ENCODE results near the gene FCN2. TPM values are rescaled to one million over a fixed set of nuclear protein-coding genes. Genes with fewer than 3 reads are reported as not detected.
A peak's percentile ranks its signal among the peaks of the same experiment; 100 is the strongest.

The FCN2 gene
- total RNA-seq, 6 donors from 2014 or later: not detected

DNA sequence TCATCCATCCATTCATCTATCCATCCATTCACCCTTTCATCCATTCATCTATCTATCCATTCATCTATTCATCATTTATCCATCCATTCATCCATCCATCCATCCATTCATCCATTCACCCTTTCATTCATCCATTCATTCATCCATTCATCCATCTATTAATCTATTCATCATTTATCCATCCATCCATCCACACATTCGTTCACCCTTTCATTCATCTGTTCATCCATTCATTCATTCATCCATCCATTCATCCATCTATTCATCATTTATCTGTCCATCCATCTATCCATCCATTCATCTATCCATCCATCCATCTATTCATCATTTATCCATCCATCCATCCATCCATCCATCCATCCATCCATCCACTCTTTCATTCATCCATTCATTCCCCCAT, 33.9 kb upstream of the FCN2 start:
- H3K4me1 ChIP-seq: no peaks in the 10 kb centered on the region
- 77 to 84% methylated on average over 1 of the region's 1 CpG for WGBS, 2 donors
- TF ChIP-seq POLR2A (IDR thresholded peaks at IDR 0.05) (no peak), POLR2AphosphoS5 (IDR thresholded peaks at IDR 0.05) (no peak), EP300 (IDR thresholded peaks at IDR 0.05) (no peak)
- TF ChIP-seq, protein P1, sequence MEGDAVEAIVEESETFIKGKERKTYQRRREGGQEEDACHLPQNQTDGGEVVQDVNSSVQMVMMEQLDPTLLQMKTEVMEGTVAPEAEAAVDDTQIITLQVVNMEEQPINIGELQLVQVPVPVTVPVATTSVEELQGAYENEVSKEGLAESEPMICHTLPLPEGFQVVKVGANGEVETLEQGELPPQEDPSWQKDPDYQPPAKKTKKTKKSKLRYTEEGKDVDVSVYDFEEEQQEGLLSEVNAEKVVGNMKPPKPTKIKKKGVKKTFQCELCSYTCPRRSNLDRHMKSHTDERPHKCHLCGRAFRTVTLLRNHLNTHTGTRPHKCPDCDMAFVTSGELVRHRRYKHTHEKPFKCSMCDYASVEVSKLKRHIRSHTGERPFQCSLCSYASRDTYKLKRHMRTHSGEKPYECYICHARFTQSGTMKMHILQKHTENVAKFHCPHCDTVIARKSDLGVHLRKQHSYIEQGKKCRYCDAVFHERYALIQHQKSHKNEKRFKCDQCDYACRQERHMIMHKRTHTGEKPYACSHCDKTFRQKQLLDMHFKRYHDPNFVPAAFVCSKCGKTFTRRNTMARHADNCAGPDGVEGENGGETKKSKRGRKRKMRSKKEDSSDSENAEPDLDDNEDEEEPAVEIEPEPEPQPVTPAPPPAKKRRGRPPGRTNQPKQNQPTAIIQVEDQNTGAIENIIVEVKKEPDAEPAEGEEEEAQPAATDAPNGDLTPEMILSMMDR (IDR thresholded peaks at IDR 0.05): no peak
- DNase-seq (no peak), ATAC-seq (ENCODE audit: low FRiP score in 2 of 2) (no peak)
- peaks cover 0 to 5% (median 2%) of the 10 kb centered on the region in 4 donors for H3K9me3 ChIP-seq
- H3K27me3 ChIP-seq: no peaks in the 10 kb centered on the region
- no peak overlapping the region for H3K27ac ChIP-seq
- H3K4me3 ChIP-seq: no peak overlapping the region
- no peaks in the 10 kb centered on the region for H3K36me3 ChIP-seq

DNA sequence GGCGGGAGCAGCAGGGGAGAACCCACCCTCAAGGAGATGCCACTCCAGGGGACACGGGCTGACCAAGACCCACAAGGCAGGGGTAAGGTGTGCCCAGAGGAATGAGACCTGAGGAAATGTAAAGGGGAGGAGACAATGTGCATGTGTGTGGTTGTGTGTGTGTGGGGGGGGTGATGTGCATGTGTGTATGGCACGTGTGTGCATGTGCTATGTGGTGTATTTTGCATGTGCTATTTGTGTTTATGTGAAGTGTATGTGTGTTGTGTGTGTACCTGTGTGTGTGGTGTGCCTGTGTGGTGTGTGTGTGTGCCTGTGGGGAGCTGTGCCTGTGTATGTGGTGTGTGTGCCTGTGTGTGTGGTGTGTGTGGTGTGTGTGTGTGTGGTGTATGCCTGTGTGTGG, 33.5 kb upstream of the FCN2 start:
- Histone ChIP-seq H3K27me3 (no peaks in the 10 kb centered on the region), H3K36me3 (no peaks in the 10 kb centered on the region), H3K4me1 (no peaks in the 10 kb centered on the region), H3K9me3 (peaks cover 0 to 5% (median 2%) of the 10 kb centered on the region in 4 donors), H3K27ac (no peak overlapping the region), H3K4me3 (no peak overlapping the region)
- ATAC-seq (ENCODE audit: low FRiP score in 2 of 2) (peak; percentile 16 to 19), DNase-seq (peak in 1 of 2 donors; percentile 10)
- 78 to 87% methylated on average over 3 of the region's 3 CpGs for whole genome bisulfite sequencing, 2 donors
- TF ChIP-seq, protein P1 (IDR thresholded peaks at IDR 0.05): no peak
- TF ChIP-seq POLR2A (IDR thresholded peaks at IDR 0.05): no peak
- no peak for TF ChIP-seq EP300 (IDR thresholded peaks at IDR 0.05)
- no peak for TF ChIP-seq POLR2AphosphoS5 (IDR thresholded peaks at IDR 0.05)

DNA sequence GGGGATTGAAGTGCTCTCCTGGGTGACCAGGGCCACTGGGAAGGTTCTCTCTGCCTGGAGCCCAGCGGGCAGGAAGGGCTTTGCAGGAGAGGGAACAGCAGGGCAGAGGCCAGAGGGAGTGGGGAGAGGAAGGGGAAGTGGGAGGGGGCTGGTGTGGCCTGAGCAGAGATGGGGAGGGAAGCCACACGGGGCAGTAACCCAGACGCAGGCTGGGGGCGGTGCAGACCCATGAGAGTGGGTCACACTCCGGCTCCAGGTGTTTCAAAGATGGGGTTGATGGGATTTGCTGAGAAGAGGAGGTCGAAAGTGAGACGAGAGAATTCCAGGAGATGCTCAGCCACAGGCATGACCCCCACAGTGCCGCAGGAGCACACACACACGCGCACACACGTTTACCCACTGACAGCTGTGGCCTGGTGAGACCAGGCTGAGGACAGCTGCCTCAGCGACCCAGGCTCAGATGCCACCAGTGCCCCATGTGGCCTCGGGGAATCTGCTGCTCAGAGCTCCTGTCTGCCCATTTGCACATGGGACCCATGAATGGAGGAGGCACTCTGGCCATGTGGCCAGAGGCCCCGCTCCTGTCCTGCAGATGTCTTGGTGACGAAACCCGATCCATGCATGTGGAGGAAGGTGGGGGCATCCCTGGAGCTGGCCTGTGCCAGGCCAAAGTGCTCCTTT, 32.7 kb upstream of the FCN2 start:
- peaks cover 0 to 5% (median 2%) of the 10 kb centered on the region in 4 donors for H3K9me3 ChIP-seq
- no peaks in the 10 kb centered on the region for H3K27me3 ChIP-seq
- WGBS, 2 donors: 61 to 70% methylated on average over 10 to 11 of the region's 16 CpGs
- peak in 1 of 2 donors; percentile 30 for DNase-seq
- no peak overlapping the region for H3K27ac ChIP-seq
- no peak overlapping the region for H3K4me3 ChIP-seq
- TF ChIP-seq EP300 (IDR thresholded peaks at IDR 0.05): no peak
- TF ChIP-seq, protein P1 (IDR thresholded peaks at IDR 0.05): no peak
- TF ChIP-seq POLR2A (IDR thresholded peaks at IDR 0.05): no peak
- no peak for TF ChIP-seq POLR2AphosphoS5 (IDR thresholded peaks at IDR 0.05)
- peak; percentile 37 to 39 for ATAC-seq (ENCODE audit: low FRiP score in 2 of 2)
- H3K36me3 ChIP-seq: no peaks in the 10 kb centered on the region
- no peaks in the 10 kb centered on the region for H3K4me1 ChIP-seq

DNA sequence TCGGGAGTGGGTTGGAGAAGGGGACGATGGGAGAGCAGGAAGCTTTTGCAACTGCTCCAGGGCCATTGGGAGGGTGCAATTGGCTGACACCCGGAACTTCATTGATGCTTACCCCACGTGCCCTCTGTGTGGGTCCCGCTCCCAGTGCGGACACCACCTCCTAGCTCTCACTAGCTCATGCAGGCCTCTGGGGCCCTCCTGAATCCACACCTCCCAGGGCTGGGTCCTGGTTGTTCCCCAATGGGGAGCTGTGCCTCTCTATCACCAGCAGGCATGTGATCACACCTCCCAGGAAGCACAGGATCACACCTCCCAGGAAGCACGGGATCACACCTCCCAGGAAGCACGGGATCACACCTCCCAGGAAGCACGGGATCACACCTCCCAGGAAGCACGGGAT, 32.1 kb upstream of the FCN2 start:
- DNase-seq: no peak
- WGBS, 2 donors: 75 to 80% methylated on average over 2 to 9 of the region's 10 CpGs
- H3K4me3 ChIP-seq: no peak overlapping the region
- H3K36me3 ChIP-seq: no peaks in the 10 kb centered on the region
- H3K4me1 ChIP-seq: no peaks in the 10 kb centered on the region
- no peak for TF ChIP-seq EP300 (IDR thresholded peaks at IDR 0.05)
- H3K9me3 ChIP-seq: peaks cover 0 to 5% (median 2%) of the 10 kb centered on the region in 4 donors
- H3K27ac ChIP-seq: no peak overlapping the region
- no peak for ATAC-seq (ENCODE audit: low FRiP score in 2 of 2)
- H3K27me3 ChIP-seq: no peaks in the 10 kb centered on the region

DNA sequence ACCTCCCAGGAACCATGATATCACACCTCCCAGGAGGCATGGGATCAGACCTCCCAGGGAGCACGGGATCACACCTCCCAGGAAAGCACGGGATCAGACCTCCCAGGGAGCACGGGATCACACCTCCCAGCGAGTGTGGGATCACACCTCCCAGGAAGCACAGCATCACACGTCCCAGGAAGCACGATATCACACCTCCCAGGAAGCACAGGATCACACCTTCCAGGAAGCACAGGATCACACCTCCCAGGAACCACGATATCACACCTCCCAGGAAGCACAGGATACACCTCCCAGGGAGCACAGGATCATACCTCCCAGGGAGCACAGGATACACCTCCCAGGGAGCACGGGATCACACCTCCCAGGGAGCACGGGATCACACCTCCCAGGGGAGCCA, 30.0 kb upstream of the FCN2 start:
- Histone ChIP-seq H3K36me3 (no peaks in the 10 kb centered on the region), H3K4me1 (no peaks in the 10 kb centered on the region), H3K4me3 (no peak overlapping the region), H3K27me3 (no peaks in the 10 kb centered on the region), H3K9me3 (peaks cover 0 to 5% (median 2%) of the 10 kb centered on the region in 4 donors), H3K27ac (no peak overlapping the region)
- DNase-seq: no peak
- TF ChIP-seq POLR2A (IDR thresholded peaks at IDR 0.05) (no peak), EP300 (IDR thresholded peaks at IDR 0.05) (no peak), POLR2AphosphoS5 (IDR thresholded peaks at IDR 0.05) (no peak)
- TF ChIP-seq, protein P1 (IDR thresholded peaks at IDR 0.05): no peak
- 82 to 83% methylated on average over 1 to 9 of the region's 9 CpGs for WGBS, 2 donors
- no peak for ATAC-seq (ENCODE audit: low FRiP score in 2 of 2)

Measured in upper lobe of left lung (tissue), 6 donors.